GM19023 (cell line): ENCODE data around the gene SELENOS.
"Not testable (repeated sequence)": the region's sequence is repeated elsewhere in the genome, so short reads cannot be mapped to it uniquely, and the experiment has no call there.

Source experiments
- ATAC-seq: cut with Tn5 transposase; IDR thresholded peaks from one replicate; pipeline ENCODE4 v1.9.1; 2021; ENCODE audit warnings: mild to moderate bottlenecking, moderate library complexity; ENCODE audit not compliant: unreplicated experiment

Gene SELENOS

GRCh38 chr15:101310161-101310480 lies 32.8 kb upstream of the SELENOS start:
- ATAC-seq: no peak

DNA sequence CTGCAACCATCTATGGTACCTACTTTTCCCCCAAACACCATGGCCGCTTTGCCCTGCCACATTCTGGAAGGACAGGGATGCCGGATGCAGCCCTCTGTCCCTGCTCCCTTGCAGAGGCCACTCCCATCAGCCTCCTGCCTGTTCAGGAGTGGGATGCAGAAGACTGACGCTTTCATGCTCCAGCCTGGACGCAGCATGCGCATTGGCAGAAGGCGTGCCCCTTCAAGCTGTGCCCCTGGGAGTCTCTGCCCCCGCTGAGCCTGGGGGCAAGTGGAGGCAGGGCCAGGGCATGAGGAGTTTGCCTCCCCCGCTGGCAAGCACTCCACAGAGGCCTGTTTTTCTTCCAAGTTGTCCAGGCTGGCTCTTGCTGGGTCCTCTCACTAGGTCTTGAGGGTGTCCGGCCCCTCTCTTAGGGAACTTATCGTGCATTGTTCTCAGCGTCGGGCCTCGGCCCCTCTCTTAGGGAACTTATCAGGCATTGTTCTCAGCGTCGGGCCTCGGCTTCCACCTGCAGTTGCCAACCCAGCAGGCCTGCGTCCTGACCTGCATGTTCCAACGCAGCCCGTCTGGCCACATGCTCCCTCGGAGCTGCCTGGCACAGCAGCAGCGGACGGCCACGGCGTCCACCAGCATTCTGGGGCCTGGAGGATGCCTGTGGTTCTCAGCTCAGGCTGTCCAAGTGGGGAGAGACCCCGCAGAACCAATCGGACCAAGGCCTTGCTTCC lies 32.3 kb upstream of the SELENOS start:
- no peak for ATAC-seq

- ATAC-seq: no peak
Measured at GRCh38 chr15:101308604-101309435, 31.5 kb upstream of the SELENOS start.

- no peak for ATAC-seq
Measured at GRCh38 chr15:101307897-101308603, 30.8 kb upstream of the SELENOS start.

- ATAC-seq: no peak
Measured at GRCh38 chr15:101307048-101307896, 30.0 kb upstream of the SELENOS start.

GRCh38 chr15:101306341-101307047 lies 29.2 kb upstream of the SELENOS start:
- ATAC-seq: no peak

DNA sequence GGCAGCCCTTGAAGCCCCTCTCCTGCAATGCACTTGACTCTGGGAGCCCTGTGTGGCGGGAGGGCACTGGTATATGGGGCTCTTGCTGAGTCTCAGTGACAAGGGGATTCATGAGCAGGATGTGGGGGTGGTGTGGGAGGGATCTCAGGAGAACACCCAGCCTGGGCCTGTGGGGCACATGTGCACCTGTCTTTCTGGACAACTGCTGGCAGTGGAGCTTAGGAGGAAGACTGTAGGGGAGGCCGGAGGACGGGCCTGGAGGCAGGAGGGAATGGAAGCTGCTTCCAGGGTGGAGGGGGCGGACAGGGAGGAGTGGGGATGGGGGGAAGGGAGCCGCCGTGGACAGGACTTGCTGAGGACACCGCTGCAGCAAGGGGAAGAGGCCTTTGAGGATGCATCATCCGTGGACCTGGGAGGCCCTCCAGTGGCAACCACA lies 28.6 kb upstream of the SELENOS start:
- ATAC-seq: no peak

GRCh38 chr15:101303408-101303807 lies 26.1 kb upstream of the SELENOS start:
- no peak for ATAC-seq

GRCh38 chr15:101296418-101297405 lies 19.4 kb upstream of the SELENOS start:
- no peak for ATAC-seq

DNA sequence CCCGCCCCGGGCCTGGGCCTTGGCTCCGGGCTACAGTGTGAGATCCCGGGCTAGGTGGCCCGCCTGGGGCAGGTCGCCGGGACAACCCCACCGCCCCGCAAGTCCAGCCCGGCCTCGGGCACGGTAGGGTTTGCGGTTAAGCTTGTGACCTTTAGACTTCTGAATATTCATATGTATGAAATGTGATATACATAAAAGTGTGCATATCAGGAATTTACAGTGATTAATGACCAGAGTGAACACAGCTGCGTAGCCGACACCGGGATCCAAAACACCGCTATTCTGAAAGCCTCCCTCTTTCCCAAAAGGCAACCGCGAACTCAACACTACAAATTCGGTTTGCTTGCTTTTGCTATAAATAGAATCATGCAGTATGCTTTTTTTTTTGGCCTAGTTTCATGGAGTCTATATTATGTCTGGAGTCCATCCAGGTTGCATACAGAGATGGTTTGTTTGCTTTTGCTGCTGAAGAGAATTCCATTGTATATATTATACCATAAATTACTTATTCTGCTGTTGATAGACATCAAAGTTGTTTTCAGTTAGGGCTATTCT lies 18.4 kb upstream of the SELENOS start:
- ATAC-seq: no peak

DNA sequence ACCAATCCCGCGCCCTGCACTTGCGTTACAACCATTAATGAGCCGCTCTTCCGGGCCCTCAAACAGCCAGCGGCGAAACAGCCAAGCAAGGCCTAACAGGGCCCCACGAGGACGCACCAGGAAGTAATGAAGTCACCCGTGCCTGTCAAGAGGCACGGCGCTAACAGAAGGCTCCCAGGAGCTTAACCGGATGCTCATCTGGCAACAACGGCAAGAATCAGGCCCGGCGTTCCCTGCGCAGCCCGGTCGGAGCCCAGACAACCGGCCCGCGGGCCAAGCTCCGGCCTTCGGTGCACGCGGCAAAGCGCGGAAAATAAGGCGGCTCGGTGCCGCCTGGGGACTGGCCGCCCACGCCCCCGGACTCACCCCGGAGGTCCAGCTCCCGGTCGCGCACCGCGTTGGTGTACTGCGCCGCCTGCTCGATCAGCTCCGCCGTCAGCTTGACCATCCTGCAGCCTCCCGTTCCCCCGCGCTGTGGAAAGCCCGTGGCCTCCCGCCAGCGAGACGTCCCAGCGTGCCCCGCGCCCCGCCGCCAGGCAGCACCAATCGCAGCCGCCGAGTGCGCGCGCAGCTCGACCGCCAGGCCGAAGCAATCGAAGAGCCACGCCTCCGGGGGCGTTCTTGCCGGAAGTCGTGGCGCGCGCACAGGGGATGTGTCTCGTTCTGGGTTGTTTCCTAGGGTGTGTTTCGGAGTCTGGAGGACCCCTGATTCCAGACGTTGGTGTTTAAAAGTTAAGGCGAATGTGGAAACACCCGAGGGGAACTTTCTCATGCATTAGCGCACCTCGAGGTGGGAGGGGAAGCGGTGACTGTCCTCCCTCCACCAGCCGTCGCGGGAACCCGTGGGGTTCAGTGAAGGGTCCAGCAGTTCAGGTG lies 17.7 kb upstream of the SELENOS start, which contains the start of gene SNRPA1:
Gene SNRPA1 (minus strand): TSS at position 518 of the 876 bp plus-strand sequence. CDS start 70 bp downstream, at position 448.
- ATAC-seq: peak; percentile 76

DNA sequence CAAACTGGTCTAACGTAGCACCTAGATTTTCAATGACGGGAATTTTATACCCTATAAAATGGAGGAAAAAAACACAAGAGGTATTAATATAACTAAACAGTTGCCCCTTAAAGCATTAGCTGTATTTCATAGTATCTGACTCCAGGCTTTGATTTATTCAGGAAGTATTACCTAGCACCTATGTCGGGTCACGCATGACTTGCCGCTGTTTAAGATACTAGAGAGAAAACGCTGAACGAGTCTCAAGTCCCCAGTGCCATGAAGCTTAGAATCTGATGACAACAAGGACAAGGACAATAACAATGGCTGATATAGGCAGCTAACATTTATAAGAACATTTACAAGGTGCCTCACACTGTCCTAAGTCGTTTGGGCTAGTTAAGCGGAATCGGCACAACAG lies 15.8 kb upstream of the SELENOS start:
- no peak for ATAC-seq

GRCh38 chr15:101288905-101289513 lies 11.7 kb upstream of the SELENOS start:
- no peak for ATAC-seq

GRCh38 chr15:101287342-101287741 lies 10.1 kb upstream of the SELENOS start:
- ATAC-seq: not testable (repeated sequence)

- no peak for ATAC-seq
Measured at GRCh38 chr15:101286471-101287114, 9.3 kb upstream of the SELENOS start.

- ATAC-seq: no peak
Measured at GRCh38 chr15:101283931-101284330, 6.6 kb upstream of the SELENOS start.

DNA sequence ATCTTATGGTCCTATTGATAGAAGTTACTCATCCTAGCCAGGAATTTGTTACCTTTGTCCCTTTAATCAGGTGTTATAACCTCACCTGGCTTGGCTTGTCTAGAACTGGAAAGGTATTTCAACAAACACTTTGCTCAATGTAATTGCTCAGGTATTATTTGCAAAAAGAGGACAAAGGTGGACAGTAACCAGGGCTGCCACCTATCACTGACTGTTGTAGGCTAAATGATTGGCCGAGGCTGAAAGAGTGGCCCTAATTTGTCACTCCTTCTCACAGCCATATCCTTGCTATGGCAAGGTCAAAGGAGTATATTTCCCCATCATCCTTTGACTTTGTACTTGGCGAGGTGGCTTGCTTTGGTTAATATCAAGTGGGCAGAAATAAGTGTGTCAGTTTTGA lies 2.7 kb upstream of the SELENOS start:
- no peak for ATAC-seq
